Fibroblast of peridontal ligament (primary cell): ENCODE results near the gene KIF9.
"Not testable (repeated sequence)": the region's sequence is repeated elsewhere in the genome, so short reads cannot be mapped to it uniquely, and the experiment has no call there.

Experiments
- DNase-seq: peaks from one replicate; pipeline ENCODE4 v3.0.0-alpha.2; 2010; ENCODE audit errors: extremely low read depth

The KIF9 gene

GRCh38 chr3:47295322-47295721, 12.7 kb upstream of the KIF9 start:
- DNase-seq = no peak

GRCh38 chr3:47294392-47294791, 11.8 kb upstream of the KIF9 start:
- no peak for DNase-seq

GRCh38 chr3:47293822-47294221, 11.2 kb upstream of the KIF9 start:
- DNase-seq = no peak

GRCh38 chr3:47291754-47292420, 9.3 kb upstream of the KIF9 start:
- DNase-seq = not testable (repeated sequence)

GRCh38 chr3:47291158-47291753, 8.7 kb upstream of the KIF9 start:
- no peak for DNase-seq

- no peak for DNase-seq
Measured at GRCh38 chr3:47288966-47289910, 6.6 kb upstream of the KIF9 start.

- DNase-seq = peak; percentile 15
Measured at GRCh38 chr3:47283591-47284364, 1.2 kb upstream of the KIF9 start.

- peak; percentile 9 for DNase-seq
Measured at GRCh38 chr3:47283193-47283537, 566 bp upstream of the KIF9 start.

GRCh38 chr3:47280519-47280918, 2.1 kb downstream of the KIF9 start:
- DNase-seq = no peak

GRCh38 chr3:47276558-47276957, 6.0 kb downstream of the KIF9 start:
- DNase-seq = no peak

- no peak for DNase-seq
Measured at GRCh38 chr3:47274652-47275051, 7.9 kb downstream of the KIF9 start.

- DNase-seq = no peak
Measured at GRCh38 chr3:47273564-47273963, 9.0 kb downstream of the KIF9 start.

- no peak for DNase-seq
Measured at GRCh38 chr3:47270526-47270925, 12.1 kb downstream of the KIF9 start.

GRCh38 chr3:47267490-47267824, 15.1 kb downstream of the KIF9 start:
- no peak for DNase-seq

- DNase-seq = peak; percentile 95
Measured at GRCh38 chr3:47266709-47267489, 15.7 kb downstream of the KIF9 start.

- no peak for DNase-seq
Measured at GRCh38 chr3:47265725-47266428, 16.7 kb downstream of the KIF9 start.

GRCh38 chr3:47265008-47265407, 17.6 kb downstream of the KIF9 start:
- DNase-seq = no peak

GRCh38 chr3:47261301-47261700, 21.3 kb downstream of the KIF9 start:
- peak; percentile 21 for DNase-seq

- DNase-seq = no peak
Measured at GRCh38 chr3:47260605-47261004, 22.0 kb downstream of the KIF9 start.

GRCh38 chr3:47259114-47259513, 23.5 kb downstream of the KIF9 start:
- DNase-seq = no peak

GRCh38 chr3:47256331-47256730, 26.3 kb downstream of the KIF9 start:
- not testable (repeated sequence) for DNase-seq
